SJSA1 (cell line): Measurements from ENCODE around the gene ROBO2. TPM values are rescaled to one million over a fixed set of nuclear protein-coding genes. Genes with fewer than 3 reads are reported as not detected.

Experiments used
- DNase-seq, 2 experiments: peaks; one replicate each; pipeline ENCODE4 v3.0.0-alpha.2; 2015 to 2020; ENCODE audit warnings: low spot score in 2 of 2, low read depth in 1 of 2
- H3K27ac ChIP-seq: fragments of 250-450 bp; sonication (Bioruptor Pico); 2 replicates; pipeline ENCODE4 v1.5.1; 2020; ENCODE audit warnings: mild to moderate bottlenecking, moderate library complexity
- H3K27me3 ChIP-seq: fragments of 250-450 bp; sonication (Bioruptor Pico); replicated peaks from 2 replicates; pipeline ENCODE4 v1.5.1; 2020; ENCODE audit warnings: mild to moderate bottlenecking, moderate library complexity
- H3K36me3 ChIP-seq: fragments of 250-450 bp; sonication (Bioruptor Pico); 2 replicates; pipeline ENCODE4 v1.5.1; 2020; ENCODE audit warnings: mild to moderate bottlenecking
- H3K4me1 ChIP-seq: fragments of 250-450 bp; sonication (Bioruptor Pico); replicated peaks from 2 replicates; pipeline ENCODE4 v1.6.1; 2021; ENCODE audit warnings: mild to moderate bottlenecking
- H3K4me3 ChIP-seq: fragments of 250-450 bp; sonication (Bioruptor Pico); 2 replicates; pipeline ENCODE4 v1.5.1; 2020; ENCODE audit warnings: mild to moderate bottlenecking
- H3K9me3 ChIP-seq: fragments of 250-450 bp; sonication (Bioruptor Pico); replicated peaks from 2 replicates; pipeline ENCODE4 v1.5.1; 2020; ENCODE audit warnings: mild to moderate bottlenecking
- total RNA-seq: library from RNA; depleted of rRNA; stranded (reverse); fragments of >200 nt; shearing (Covaris generic); gene quantifications from 2 replicates; pipeline ENCODE4 v1.2.3, GENCODE V29; 2014

ROBO2 gene
- total RNA-seq, 1 experiment from 2014 or later, result not detected

DNA sequence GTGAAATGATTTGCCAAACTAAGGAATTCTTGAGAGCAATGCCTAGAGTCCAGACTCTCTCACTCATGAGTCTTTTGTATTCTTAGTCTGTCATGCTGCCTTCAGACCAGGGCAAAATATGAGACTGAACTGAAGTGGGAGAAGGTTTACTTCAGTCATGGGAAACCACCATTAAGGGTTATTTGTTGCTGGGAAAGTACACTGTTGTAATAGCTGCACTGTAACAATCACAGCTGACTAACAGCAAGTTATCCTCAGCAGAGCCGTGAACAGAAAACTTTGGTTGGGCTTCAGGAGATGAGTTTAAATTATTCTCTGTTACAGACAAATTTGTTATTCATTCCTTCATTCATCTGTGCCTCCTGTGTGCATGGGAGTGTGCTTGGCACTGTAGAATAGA lies 258.5 kb downstream of the ROBO2 start:
- DNase-seq, result no peak
- no peaks in the 10 kb centered on the region for H3K27me3 ChIP-seq
- no peaks in the 10 kb centered on the region for H3K36me3 ChIP-seq
- no peaks in the 10 kb centered on the region for H3K9me3 ChIP-seq
- no peak overlapping the region for H3K27ac ChIP-seq
- H3K4me1 ChIP-seq, result no peaks in the 10 kb centered on the region
- no peak overlapping the region for H3K4me3 ChIP-seq

DNA sequence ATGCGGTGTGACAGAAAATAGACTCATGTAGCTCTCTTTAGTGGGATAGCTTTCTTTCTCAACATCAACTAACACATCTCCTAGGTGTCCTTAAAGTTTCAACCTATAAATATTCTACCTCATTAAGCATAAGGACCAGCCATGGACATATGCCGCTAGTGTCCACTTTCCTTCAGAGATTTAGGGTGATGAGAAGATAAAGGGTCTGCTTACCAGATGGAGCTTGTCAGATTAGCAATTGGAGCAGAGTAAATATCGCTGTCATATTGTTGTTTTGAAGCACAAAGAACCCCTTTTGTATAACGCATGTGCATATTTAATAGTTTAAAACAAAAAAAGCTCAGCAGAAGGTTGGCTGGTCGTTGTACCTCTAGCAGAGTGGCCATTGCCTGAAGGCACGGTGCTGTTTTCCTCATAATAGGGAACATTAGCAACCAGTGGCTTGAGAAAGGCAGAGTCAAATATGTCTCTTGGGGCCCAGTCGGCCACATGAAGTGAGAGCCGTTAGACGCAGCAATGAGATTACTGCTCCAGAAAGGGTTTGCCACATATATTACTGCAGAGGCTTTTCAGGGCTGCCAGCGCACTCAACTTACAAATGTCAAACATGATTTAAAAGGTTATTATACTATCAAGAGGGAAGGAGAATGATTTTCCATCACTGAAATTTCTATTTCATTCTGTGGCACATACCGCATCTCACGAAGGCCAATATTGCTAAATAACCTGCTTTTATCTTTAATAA lies 264.2 kb downstream of the ROBO2 start:
- Histone ChIP-seq H3K9me3 (no peaks in the 10 kb centered on the region), H3K4me1 (no peaks in the 10 kb centered on the region), H3K4me3 (no peak overlapping the region), H3K27me3 (no peaks in the 10 kb centered on the region), H3K36me3 (no peaks in the 10 kb centered on the region), H3K27ac (no peak overlapping the region)
- no peak for DNase-seq

DNA sequence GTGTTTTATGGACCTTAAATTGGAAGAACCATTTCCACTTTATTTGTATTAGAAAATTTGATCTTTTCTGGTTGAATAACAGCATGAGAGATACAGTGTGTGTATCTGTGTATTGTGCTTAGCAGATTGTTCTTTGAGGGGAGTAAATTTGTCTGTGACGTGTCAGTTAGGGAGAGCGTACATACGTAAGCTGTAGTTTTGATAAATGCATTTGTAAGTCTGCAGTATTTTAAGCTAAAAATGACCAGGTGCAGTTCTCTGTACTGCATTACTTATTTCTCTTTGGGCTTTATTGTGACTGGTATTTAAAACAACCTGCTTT lies 264.8 kb downstream of the ROBO2 start:
- Histone ChIP-seq H3K4me3 (no peak overlapping the region), H3K27ac (no peak overlapping the region), H3K27me3 (no peaks in the 10 kb centered on the region), H3K36me3 (no peaks in the 10 kb centered on the region), H3K9me3 (no peaks in the 10 kb centered on the region), H3K4me1 (no peaks in the 10 kb centered on the region)
- DNase-seq, result no peak

DNA sequence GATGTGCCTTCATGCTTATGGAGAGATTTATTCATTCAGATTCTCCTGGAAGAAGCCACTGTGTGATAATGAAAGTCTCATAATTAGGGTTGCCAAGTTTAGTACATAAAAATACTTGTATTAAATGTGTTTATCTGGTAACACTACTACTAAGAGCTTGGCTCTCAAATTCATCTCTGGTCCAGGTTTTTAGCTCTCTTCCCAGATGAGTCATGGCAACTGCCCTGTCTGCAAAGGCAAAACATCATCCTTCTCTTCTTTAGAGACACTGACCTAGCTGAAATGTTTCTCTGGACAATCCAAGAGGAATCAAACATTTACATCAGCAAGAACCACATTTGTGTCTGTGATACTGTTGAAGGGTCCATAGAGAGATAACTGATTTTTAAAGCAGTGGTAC lies 269.6 kb downstream of the ROBO2 start:
- no peaks in the 10 kb centered on the region for H3K4me1 ChIP-seq
- DNase-seq, result no peak

DNA sequence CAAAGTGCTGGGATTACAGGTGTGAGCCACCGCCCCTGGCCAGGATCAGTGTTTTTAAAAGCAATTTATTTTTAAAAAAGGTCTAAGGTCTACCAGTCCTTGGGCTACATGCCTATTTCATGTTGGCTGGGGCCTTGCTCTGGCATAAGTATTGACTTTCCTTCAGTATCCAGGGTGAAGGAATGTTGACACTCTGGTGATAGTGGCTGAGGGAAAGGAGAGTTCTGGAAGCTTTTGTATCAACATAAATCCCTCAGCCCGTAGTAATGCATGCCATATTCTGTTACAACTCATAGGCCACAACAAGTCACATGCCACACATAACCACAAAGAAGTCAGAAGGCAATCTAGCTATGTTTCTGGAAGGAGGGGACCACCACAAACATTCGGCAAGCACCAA lies 273.9 kb downstream of the ROBO2 start:
- no peaks in the 10 kb centered on the region for H3K27me3 ChIP-seq
- H3K27ac ChIP-seq, result no peak overlapping the region
- H3K36me3 ChIP-seq, result no peaks in the 10 kb centered on the region
- no peak for DNase-seq
- H3K4me3 ChIP-seq, result no peak overlapping the region
- no peaks in the 10 kb centered on the region for H3K4me1 ChIP-seq
- H3K9me3 ChIP-seq, result no peaks in the 10 kb centered on the region

More for the DNA sequence above, 269.6 kb downstream of the ROBO2 start:
- Histone ChIP-seq H3K27me3 (no peaks in the 10 kb centered on the region), H3K27ac (no peak overlapping the region), H3K9me3 (no peaks in the 10 kb centered on the region), H3K36me3 (no peaks in the 10 kb centered on the region), H3K4me3 (no peak overlapping the region)

DNA sequence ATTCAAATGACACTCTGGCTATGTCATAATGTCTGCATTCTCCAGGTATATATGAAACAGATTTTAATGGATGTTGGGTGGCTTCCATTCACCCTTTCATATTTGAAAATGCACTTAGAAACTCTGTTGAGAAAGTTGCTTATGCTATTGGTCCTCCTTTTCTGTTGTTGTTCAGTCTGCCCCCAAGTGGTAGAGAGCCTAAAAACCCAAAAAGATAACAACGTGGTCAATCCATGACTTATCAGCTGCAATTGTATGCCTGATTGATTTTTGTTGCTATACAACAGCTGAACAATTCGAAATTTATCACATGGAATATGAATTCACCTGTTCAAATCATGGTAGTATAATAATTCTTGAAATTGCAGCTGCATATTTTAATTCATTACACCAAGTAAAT lies 279.8 kb downstream of the ROBO2 start:
- Histone ChIP-seq H3K9me3 (no peaks in the 10 kb centered on the region), H3K36me3 (no peaks in the 10 kb centered on the region), H3K27me3 (no peaks in the 10 kb centered on the region), H3K4me1 (no peaks in the 10 kb centered on the region), H3K4me3 (no peak overlapping the region), H3K27ac (no peak overlapping the region)
- DNase-seq, result no peak

DNA sequence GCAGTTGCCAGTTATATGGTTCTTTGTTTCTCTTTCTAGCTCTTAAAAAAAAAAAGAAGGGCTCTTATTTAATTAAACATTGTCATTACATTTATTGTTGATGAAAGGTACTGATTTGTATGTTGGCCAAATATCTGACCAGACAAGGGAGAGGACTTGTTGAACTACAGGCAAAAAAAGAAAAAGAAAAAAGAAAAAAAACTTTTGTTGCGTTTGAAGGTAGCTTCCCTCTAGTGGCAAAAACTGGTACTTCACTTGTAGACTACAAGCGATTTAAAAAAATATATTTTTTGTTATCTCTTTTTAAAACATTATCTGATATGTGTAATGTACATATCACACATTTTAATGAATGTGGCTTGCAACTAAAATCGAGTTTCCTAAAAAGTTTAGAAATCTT lies 280.6 kb downstream of the ROBO2 start:
- no peaks in the 10 kb centered on the region for H3K9me3 ChIP-seq
- no peaks in the 10 kb centered on the region for H3K4me1 ChIP-seq
- DNase-seq, result peak in 1 of 2 experiments; percentile 3
- no peaks in the 10 kb centered on the region for H3K27me3 ChIP-seq
- no peak overlapping the region for H3K4me3 ChIP-seq
- H3K36me3 ChIP-seq, result no peaks in the 10 kb centered on the region
- H3K27ac ChIP-seq, result no peak overlapping the region

DNA sequence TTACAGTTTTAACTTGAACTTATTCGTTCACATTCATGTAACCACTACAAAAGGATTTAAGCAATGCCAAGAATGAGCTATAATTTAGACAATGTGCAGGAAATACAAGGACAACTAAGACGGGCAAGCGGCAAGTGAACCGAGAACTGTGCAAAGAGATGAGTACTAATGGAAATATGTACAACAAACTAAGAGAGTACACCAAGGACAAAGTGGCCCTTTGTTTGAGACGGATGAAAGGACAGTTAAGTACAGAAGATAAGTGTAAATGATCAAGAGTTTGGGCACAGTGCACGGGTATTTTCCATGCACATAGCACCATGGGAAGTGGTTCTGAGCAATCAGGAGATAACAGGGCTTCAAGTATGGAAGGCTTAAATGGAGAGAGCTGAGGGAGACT lies 281.7 kb downstream of the ROBO2 start:
- H3K9me3 ChIP-seq, result no peaks in the 10 kb centered on the region
- H3K4me1 ChIP-seq, result no peaks in the 10 kb centered on the region
- DNase-seq, result no peak
- H3K27me3 ChIP-seq, result no peaks in the 10 kb centered on the region
- H3K4me3 ChIP-seq, result no peak overlapping the region
- no peak overlapping the region for H3K27ac ChIP-seq
- no peaks in the 10 kb centered on the region for H3K36me3 ChIP-seq

DNA sequence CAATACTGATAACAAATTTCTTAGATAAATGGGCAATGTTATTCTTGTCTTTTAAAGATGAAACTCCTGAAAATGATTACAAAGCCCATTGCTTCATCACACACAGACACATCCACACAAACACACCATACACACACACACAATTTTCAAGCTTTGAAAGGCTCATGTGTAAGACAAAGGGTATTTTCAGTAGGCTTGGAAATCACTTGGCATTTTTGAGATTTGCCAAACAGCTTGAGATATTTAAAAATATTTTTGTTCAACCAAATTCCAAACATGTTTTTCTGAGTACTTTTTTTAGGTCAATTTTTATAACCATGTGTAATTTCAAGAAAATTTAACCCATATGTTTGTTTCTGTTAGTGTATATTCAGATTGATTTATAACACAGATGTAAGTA lies 283.7 kb downstream of the ROBO2 start:
- Histone ChIP-seq H3K9me3 (no peaks in the 10 kb centered on the region), H3K27me3 (no peaks in the 10 kb centered on the region), H3K4me1 (no peaks in the 10 kb centered on the region), H3K27ac (no peak overlapping the region), H3K36me3 (no peaks in the 10 kb centered on the region), H3K4me3 (no peak overlapping the region)
- DNase-seq, result no peak

DNA sequence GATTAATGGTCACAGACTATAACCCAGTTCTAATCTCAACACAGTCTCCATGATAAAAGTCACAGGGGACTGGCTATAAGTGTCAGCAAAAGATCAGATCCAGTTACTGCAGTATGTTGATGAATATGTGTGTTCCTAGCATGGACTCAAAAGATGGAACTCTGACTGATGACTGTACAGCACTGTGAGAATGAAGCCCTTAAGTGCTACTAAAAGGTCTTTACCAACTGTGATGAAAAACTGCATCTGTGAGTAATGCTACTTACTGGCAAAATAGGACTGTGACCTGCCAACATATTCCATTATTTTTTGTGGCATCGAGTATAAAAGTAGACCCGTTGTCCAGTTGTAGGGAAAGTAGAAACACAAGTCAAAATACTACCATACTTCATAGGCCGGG lies 284.2 kb downstream of the ROBO2 start:
- no peaks in the 10 kb centered on the region for H3K4me1 ChIP-seq
- no peak overlapping the region for H3K27ac ChIP-seq
- no peak for DNase-seq
- no peaks in the 10 kb centered on the region for H3K27me3 ChIP-seq
- no peaks in the 10 kb centered on the region for H3K9me3 ChIP-seq
- no peak overlapping the region for H3K4me3 ChIP-seq
- H3K36me3 ChIP-seq, result no peaks in the 10 kb centered on the region

DNA sequence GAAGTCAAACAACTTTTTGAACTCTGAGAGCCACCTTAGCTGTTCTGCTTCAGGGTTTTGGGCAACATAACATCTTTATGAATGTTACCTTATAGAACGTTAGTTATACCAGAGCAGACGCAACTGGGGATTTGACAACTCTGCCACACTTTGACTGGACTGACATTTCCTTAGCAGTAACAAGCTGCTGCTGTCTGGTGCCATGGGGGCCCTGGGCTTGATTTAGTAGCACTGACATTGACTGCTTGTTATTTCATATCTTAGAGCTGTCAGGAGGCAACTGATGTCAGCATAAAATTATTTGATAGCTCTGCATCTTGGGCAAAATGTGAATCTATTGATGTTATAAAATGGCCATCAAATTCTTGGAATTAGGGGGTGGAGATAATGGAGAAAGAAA lies 285.4 kb downstream of the ROBO2 start:
- H3K36me3 ChIP-seq, result no peaks in the 10 kb centered on the region
- no peak overlapping the region for H3K4me3 ChIP-seq
- H3K9me3 ChIP-seq, result no peaks in the 10 kb centered on the region
- H3K27ac ChIP-seq, result no peak overlapping the region
- H3K4me1 ChIP-seq, result no peaks in the 10 kb centered on the region
- DNase-seq, result no peak
- no peaks in the 10 kb centered on the region for H3K27me3 ChIP-seq

DNA sequence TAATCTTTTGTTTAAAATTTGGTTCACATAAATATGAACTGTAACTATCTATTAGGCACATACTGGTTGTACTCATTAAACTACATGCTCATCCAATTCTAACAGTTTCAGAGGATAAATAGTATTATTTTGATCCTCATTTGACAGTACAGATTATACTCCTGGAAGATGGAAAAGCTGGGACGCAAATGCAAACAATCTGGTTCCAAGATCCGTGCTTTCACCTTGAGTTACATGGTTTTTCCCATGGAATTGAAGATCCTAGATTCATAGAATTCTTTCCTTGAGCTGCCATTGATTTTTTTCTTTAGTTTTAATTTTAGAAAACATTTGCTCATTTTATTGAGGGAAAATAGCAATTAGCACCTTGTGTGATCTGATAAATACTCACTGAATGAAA lies 285.8 kb downstream of the ROBO2 start:
- H3K4me3 ChIP-seq, result no peak overlapping the region
- no peaks in the 10 kb centered on the region for H3K9me3 ChIP-seq
- H3K27ac ChIP-seq, result no peak overlapping the region
- no peaks in the 10 kb centered on the region for H3K4me1 ChIP-seq
- no peaks in the 10 kb centered on the region for H3K36me3 ChIP-seq
- no peak for DNase-seq
- no peaks in the 10 kb centered on the region for H3K27me3 ChIP-seq

DNA sequence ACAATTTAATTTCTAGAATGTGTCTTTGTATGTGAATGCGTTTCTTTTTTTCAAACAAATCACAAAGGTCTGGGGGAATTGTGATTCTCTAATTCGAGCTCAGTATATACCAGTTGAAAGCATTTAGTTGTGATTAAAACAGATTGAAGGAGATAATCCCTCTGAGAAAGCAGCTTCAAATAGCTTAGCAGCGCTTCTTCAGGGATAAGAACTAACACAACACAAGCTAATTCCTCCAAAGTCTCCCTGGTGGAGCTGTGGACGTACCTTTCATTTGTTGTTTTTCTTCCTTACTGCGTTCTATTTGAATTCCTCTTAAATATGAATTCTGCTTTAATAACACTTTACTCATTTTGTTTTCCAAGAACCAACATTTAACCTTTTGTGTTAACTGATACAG lies 286.7 kb downstream of the ROBO2 start:
- H3K9me3 ChIP-seq, result no peaks in the 10 kb centered on the region
- H3K27me3 ChIP-seq, result no peaks in the 10 kb centered on the region
- no peaks in the 10 kb centered on the region for H3K36me3 ChIP-seq

DNA sequence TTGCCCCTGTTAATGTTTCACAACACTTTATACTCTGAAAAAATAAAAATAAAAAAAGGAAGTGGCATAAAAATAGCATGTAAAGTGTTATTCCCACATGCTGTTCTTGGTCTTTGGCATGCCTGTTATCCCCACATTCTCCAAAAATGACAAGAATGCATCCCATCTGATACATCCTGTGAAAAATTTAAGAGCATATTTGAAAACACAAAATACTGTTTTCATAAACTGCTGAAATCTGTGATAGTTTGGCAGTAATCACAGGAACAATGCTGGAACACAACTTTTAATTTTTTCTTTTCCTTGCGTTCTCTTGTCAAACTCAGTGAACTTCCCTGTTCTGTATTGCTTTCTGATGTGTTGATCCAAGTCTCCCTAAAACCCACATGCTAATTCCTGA lies 288.8 kb downstream of the ROBO2 start:
- DNase-seq, result no peak
- H3K9me3 ChIP-seq, result no peaks in the 10 kb centered on the region
- no peak overlapping the region for H3K4me3 ChIP-seq
- H3K4me1 ChIP-seq, result no peaks in the 10 kb centered on the region
- no peak overlapping the region for H3K27ac ChIP-seq
- no peaks in the 10 kb centered on the region for H3K27me3 ChIP-seq
- no peaks in the 10 kb centered on the region for H3K36me3 ChIP-seq

More for the DNA sequence above, 286.7 kb downstream of the ROBO2 start:
- H3K4me3 ChIP-seq, result no peak overlapping the region
- DNase-seq, result no peak
- H3K4me1 ChIP-seq, result no peaks in the 10 kb centered on the region
- H3K27ac ChIP-seq, result no peak overlapping the region

DNA sequence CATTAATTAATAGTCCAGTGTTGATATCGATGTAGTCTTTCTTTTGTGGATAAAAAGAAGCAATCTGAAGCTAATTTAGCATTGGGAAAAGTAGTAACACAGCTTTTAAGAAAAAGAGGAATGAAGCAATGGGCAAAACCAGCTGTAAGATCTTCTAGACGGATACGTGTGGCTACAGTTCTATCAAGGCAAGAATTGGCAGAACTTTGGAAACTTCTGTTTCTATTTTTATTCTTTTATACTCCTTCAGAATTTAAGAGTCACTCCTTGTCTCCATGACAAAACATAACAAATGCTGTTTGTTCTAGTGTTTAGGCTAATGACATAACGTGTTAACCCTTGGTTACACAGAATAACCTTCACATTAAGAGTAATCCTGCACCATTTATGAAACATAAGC lies 289.2 kb downstream of the ROBO2 start:
- no peak for DNase-seq
- no peaks in the 10 kb centered on the region for H3K4me1 ChIP-seq
- H3K36me3 ChIP-seq, result no peaks in the 10 kb centered on the region
- no peaks in the 10 kb centered on the region for H3K9me3 ChIP-seq
- H3K4me3 ChIP-seq, result no peak overlapping the region
- H3K27ac ChIP-seq, result no peak overlapping the region
- H3K27me3 ChIP-seq, result no peaks in the 10 kb centered on the region
